Activated naive CD4-positive, alpha-beta T cell treated with anti-CD3 and anti-CD28 coated beads, Interleukin-2, amount 50 U/mL, for 24 hours (primary cell): ENCODE results near the gene NPHP4.

Experiments used
- H3K27ac Mint-ChIP-seq: one replicate; pipeline ENCODE4 v1.8.0; 2021; ENCODE audit warnings: mild to moderate bottlenecking, mixed read lengths
- H3K27me3 Mint-ChIP-seq: one replicate; pipeline ENCODE4 v1.8.0; 2021; ENCODE audit warnings: mixed read lengths
- H3K36me3 Mint-ChIP-seq: one replicate; pipeline ENCODE4 v1.8.0; 2021; ENCODE audit warnings: mixed read lengths
- H3K4me1 Mint-ChIP-seq: one replicate; pipeline ENCODE4 v1.8.0; 2021; ENCODE audit warnings: mixed read lengths
- H3K4me3 Mint-ChIP-seq: one replicate; pipeline ENCODE4 v1.8.0; 2021; ENCODE audit warnings: mild to moderate bottlenecking, mixed read lengths
- H3K9me3 Mint-ChIP-seq: one replicate; pipeline ENCODE4 v1.8.0; 2021; ENCODE audit warnings: mixed read lengths

Gene NPHP4

GRCh38 chr1:5840551-5841001 is 151.6 kb downstream of the NPHP4 start:
- no peaks in the 10 kb centered on the region for H3K36me3 Mint-ChIP-seq
- H3K9me3 Mint-ChIP-seq, result no peaks in the 10 kb centered on the region
- no peak overlapping the region for H3K4me3 Mint-ChIP-seq
- no peaks in the 10 kb centered on the region for H3K4me1 Mint-ChIP-seq
- no peak overlapping the region for H3K27ac Mint-ChIP-seq
- H3K27me3 Mint-ChIP-seq, result peaks cover 1% of the 10 kb centered on the region

DNA sequence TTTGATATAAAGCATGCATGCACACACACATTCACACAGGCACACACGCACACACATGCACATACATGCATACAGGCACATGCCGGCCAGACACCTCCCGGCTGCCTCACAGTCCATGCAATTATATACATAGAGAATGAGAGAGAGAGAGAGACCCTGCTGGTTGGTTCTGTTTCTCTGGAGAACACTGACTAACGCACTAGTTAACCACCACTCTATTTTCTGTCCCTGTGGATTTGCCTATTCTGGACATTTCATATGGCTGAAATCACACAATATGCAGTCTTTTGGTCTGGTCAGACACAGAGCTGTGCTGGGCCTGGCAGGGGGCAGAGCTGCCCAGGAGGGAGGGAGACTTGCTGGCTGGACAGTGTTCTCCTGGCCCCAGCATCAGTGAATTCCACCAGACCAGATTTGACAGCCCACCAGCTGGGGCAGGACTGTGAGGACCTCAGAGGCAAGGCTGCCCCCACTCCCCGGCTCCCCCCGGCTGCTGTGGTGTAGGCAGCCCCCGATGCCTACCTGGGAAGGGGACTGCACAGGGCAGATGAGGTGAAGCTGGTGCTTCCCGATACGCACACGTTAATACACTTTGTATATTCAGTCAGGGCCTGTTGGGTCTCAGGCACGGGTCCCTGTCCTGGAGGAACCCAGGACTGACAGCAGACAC is 152.2 kb downstream of the NPHP4 start:
- no peaks in the 10 kb centered on the region for H3K9me3 Mint-ChIP-seq
- H3K4me3 Mint-ChIP-seq, result no peak overlapping the region
- H3K27me3 Mint-ChIP-seq, result peaks cover 1% of the 10 kb centered on the region
- no peaks in the 10 kb centered on the region for H3K36me3 Mint-ChIP-seq
- H3K27ac Mint-ChIP-seq, result no peak overlapping the region
- H3K4me1 Mint-ChIP-seq, result no peaks in the 10 kb centered on the region

DNA sequence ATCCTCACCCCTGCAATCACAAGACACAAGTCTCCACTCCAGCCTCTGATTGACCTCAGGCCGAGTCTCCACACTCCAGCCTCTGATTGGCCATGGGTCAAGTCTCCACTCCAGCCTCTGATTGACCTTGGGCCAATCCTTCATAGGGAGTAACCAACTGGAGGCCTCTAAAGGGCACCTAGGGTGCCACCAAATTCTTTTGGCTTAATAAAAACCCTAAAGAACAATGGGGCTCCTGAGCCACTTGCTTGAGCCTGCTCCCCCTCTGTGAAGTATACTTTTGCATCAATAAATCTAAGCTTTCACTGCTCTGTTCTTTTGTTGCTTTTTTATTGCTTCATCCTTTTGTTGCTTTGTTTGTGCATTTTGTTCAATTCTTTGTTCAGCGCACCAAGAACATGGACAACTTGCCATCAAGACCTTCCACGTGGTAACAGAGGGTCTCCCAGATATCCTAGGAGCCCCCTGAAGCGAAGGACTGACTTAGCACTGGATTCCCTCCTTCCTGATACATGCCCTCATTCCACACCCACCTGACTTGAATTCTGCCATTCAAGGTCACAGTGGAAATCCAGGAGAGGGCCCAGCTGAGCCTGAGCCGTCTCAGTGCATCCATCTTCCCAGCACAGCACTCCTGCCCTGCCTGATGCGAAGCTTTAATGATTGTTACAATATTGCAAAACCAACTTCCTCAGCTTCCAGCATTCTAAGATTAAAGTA is 152.9 kb downstream of the NPHP4 start:
- Mint-ChIP-seq H3K4me3 (no peak overlapping the region), H3K27ac (no peak overlapping the region), H3K9me3 (no peaks in the 10 kb centered on the region), H3K27me3 (peaks cover 1% of the 10 kb centered on the region), H3K4me1 (no peaks in the 10 kb centered on the region), H3K36me3 (no peaks in the 10 kb centered on the region)

DNA sequence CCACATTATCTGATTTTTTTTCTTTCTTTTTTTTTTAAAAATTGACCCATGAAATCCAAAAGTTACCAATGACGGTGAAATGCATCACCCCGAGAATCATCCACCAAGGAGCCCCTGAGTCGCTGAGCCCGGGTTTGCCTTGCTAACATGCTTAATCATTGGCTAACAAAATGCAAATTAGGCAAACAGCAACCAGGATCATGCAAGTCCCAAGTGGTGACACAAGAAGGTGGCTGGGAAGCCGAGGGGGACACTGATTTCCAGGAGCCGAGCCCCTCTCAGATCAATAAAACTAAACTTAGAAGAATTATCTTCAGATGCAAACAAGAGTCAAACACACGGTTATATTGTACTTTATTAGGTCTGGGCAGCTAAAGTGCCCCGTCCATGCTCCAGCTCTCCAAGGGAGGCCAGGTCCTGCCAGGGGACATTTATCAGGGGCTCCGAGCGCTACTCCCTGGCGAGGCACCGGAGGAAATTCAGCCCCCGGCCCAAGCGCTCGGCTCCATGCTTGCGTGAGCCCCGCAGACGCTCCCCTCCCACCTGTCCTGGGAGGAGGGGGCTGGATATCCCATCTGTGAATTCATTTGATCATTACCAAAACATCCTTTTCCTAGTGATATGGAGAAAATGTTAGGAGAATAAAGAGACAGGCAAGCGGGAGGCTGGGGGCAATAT is 154.1 kb downstream of the NPHP4 start:
- Mint-ChIP-seq H3K9me3 (no peaks in the 10 kb centered on the region), H3K36me3 (no peaks in the 10 kb centered on the region), H3K27me3 (peaks cover 1% of the 10 kb centered on the region), H3K4me3 (no peak overlapping the region), H3K4me1 (no peaks in the 10 kb centered on the region), H3K27ac (no peak overlapping the region)

DNA sequence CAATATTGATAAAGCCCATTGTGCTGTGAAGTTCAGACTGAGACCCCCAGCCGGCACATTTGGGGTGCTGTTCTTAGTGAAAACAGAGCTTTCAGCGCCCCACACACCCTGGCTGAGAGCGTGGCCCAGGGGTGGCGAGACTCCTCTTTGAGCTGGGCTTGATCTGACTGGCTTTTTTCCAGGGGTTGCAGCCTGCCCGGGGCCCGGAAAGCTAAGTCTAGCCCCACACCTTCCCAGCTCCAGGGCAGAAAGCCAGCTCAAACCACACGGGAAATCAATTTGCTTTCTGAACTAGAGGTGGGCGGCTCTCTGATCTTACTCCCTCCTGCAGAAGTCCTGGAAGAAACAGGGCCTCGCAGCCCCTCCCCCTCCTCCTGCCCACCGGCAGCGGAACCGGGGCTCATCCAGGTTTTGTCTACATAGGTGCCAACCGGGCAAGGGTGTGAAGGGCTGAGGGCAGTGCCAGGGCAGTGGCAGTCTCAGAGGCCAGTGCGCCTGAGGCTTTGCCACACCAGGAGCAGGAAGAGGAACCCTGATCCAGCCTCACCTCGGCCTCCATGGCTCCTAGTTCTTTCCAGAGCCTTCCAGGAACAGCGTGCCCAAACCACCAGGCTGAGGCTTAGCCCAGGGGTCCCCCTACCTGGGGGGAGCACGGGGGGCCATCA is 155.3 kb downstream of the NPHP4 start:
- Mint-ChIP-seq H3K4me3 (no peak overlapping the region), H3K27me3 (peaks cover 1% of the 10 kb centered on the region), H3K9me3 (no peaks in the 10 kb centered on the region), H3K27ac (no peak overlapping the region), H3K4me1 (no peaks in the 10 kb centered on the region), H3K36me3 (no peaks in the 10 kb centered on the region)

- Mint-ChIP-seq H3K4me1 (no peaks in the 10 kb centered on the region), H3K9me3 (no peaks in the 10 kb centered on the region), H3K27me3 (peaks cover 1% of the 10 kb centered on the region), H3K4me3 (no peak overlapping the region), H3K27ac (no peak overlapping the region), H3K36me3 (no peaks in the 10 kb centered on the region)
These were observed 157.1 kb downstream of the NPHP4 start for GRCh38 chr1:5835179-5835562.

DNA sequence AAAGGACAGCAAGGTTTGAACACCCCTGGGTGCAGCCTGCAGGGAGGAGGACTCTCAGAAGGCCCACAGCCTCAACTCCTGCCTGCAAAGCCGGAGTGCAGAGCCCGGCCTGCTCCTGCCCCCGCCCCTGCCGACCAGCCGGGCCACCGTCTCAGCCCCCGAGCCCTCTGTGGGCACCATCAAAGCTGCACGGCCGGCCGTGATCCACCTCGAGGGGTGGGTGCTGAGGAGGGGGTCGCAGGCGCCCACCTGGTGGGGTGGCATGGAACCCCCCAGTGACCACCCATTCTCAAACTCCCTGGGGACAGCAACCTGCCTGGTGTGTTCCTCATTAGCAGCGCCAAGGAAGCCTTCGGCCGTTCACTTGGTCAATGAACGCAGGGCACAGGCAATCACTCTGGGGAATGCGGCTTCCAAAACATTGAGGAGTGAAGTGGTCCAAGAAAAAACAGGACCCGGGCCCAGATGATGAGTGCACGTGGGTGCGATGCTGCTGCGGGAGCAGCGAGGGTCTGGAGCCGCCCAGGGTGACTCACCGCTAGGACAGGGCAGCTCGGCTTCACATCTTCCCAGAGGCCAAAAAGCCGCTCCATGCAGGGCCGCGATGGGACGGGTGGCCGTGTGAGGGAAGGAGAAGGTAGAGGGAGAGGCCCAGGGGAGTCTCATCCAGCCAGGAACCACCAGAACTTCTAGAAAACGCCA is 157.6 kb downstream of the NPHP4 start:
- Mint-ChIP-seq H3K27me3 (peaks cover 1% of the 10 kb centered on the region), H3K27ac (no peak overlapping the region), H3K9me3 (no peaks in the 10 kb centered on the region), H3K4me1 (no peaks in the 10 kb centered on the region), H3K36me3 (no peaks in the 10 kb centered on the region), H3K4me3 (no peak overlapping the region)

GRCh38 chr1:5833911-5834310 is 158.3 kb downstream of the NPHP4 start:
- H3K9me3 Mint-ChIP-seq, result no peaks in the 10 kb centered on the region
- H3K27ac Mint-ChIP-seq, result no peak overlapping the region
- peaks cover 1% of the 10 kb centered on the region for H3K27me3 Mint-ChIP-seq
- no peak overlapping the region for H3K4me3 Mint-ChIP-seq
- no peaks in the 10 kb centered on the region for H3K4me1 Mint-ChIP-seq
- H3K36me3 Mint-ChIP-seq, result no peaks in the 10 kb centered on the region

GRCh38 chr1:5832916-5833895 is 159.0 kb downstream of the NPHP4 start:
- H3K36me3 Mint-ChIP-seq, result no peaks in the 10 kb centered on the region
- no peaks in the 10 kb centered on the region for H3K9me3 Mint-ChIP-seq
- peaks cover 1% of the 10 kb centered on the region for H3K27me3 Mint-ChIP-seq
- no peaks in the 10 kb centered on the region for H3K4me1 Mint-ChIP-seq
- H3K4me3 Mint-ChIP-seq, result no peak overlapping the region
- H3K27ac Mint-ChIP-seq, result no peak overlapping the region

- no peak overlapping the region for H3K27ac Mint-ChIP-seq
- no peaks in the 10 kb centered on the region for H3K9me3 Mint-ChIP-seq
- no peaks in the 10 kb centered on the region for H3K4me1 Mint-ChIP-seq
- no peaks in the 10 kb centered on the region for H3K36me3 Mint-ChIP-seq
- H3K27me3 Mint-ChIP-seq, result peaks cover 1% of the 10 kb centered on the region
- no peak overlapping the region for H3K4me3 Mint-ChIP-seq
These were observed 160.5 kb downstream of the NPHP4 start for GRCh38 chr1:5831600-5832335.

DNA sequence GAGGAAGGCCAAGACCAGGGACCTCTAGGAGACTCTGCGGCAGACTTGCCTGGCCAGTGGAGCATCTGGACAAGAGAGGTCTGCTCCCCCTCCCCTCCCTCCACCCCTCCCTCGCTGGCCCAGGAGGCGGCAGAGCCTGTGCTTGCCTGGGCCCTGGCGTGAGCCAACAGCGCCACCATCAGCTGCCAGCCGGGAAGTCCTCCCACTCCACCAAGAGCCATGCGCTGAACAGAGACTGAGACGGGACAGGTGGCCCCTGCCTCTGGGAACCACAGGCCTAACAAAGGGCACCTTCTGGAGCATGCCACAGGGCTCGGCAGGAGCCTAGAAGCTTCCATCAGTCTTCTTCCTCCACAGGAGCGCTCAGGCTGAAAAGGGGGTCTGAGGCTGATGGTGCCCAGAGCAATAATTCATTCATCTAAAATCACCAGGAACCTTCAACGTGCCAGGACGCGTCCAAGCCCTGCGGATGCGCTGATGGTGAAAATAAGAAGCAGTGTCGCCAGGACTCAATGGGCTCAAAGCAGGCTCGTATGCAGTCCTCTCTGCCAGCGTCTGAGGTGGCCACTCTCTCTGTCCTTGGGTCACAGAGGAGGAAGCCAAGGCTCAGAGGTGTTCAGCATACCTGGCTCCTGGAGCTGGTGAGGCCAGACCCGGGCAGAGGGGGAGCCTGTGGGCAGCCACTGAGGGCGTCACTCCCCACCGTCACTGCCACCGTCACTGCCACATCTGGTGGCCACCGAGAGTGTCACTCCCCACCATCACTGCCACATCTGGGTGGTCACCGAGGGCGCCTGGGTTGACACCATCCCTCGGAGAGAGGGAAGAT is 161.2 kb downstream of the NPHP4 start:
- H3K9me3 Mint-ChIP-seq, result no peaks in the 10 kb centered on the region
- H3K4me1 Mint-ChIP-seq, result no peaks in the 10 kb centered on the region
- H3K36me3 Mint-ChIP-seq, result no peaks in the 10 kb centered on the region
- H3K4me3 Mint-ChIP-seq, result no peak overlapping the region
- peaks cover 3% of the 10 kb centered on the region for H3K27me3 Mint-ChIP-seq
- no peak overlapping the region for H3K27ac Mint-ChIP-seq

- Mint-ChIP-seq H3K27me3 (peaks cover 3% of the 10 kb centered on the region), H3K27ac (no peak overlapping the region), H3K4me1 (no peaks in the 10 kb centered on the region), H3K4me3 (no peak overlapping the region), H3K36me3 (no peaks in the 10 kb centered on the region), H3K9me3 (no peaks in the 10 kb centered on the region)
These were observed 162.8 kb downstream of the NPHP4 start for GRCh38 chr1:5829414-5829813.

DNA sequence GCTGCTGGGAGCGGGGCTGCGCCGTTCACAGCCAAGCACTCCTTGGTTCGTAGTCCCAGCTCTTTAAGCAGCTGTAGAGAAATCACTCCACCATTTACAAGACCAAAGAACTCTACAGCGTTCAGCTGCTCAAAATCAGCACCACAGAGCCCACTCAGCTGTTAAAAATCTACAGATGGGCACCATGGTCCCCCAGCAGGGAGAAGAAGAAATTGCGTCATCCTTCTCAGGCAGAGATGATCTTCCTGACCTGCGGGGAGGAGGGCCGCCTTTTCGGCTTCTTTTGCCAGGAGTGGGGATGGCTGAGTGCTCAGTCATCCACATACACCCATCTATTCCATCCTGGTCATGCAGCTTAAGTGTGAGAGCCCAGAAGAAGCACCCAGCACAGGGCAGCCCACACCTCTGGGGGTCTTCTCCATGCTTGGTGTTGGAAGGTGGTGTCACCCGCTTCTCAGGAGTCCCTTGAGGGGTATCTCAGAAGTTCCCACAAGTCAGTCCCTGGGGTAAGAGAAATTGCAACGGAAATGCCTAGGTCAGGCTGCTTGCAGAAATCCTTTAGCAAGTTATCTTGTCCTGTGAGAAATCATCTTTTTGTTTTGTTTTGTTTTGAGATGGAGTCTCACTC is 163.8 kb downstream of the NPHP4 start:
- no peaks in the 10 kb centered on the region for H3K36me3 Mint-ChIP-seq
- H3K27me3 Mint-ChIP-seq, result peaks cover 3% of the 10 kb centered on the region
- H3K4me3 Mint-ChIP-seq, result no peak overlapping the region
- H3K4me1 Mint-ChIP-seq, result no peaks in the 10 kb centered on the region
- H3K27ac Mint-ChIP-seq, result no peak overlapping the region
- H3K9me3 Mint-ChIP-seq, result no peaks in the 10 kb centered on the region
